Stimulated activated naive CD8-positive, alpha-beta T cell treated with anti-CD3 and anti-CD28 coated beads, Interleukin-15, Interleukin-2, amounts not matched to agents 100 ng/mL and 50 ng/mL, for 24 hours (primary cell): Measurements from ENCODE around the gene LHFPL3.
A peak's percentile ranks its signal among the peaks of the same experiment; 100 is the strongest.

Experiments
- H3K27ac Mint-ChIP-seq: one replicate; pipeline ENCODE4 v1.8.0; 2021; ENCODE audit warnings: mild to moderate bottlenecking, mixed read lengths
- H3K27me3 Mint-ChIP-seq: one replicate; pipeline ENCODE4 v1.8.0; 2021; ENCODE audit warnings: mixed read lengths
- H3K36me3 Mint-ChIP-seq: one replicate; pipeline ENCODE4 v1.8.0; 2021; ENCODE audit warnings: low read depth, mixed read lengths
- H3K4me1 Mint-ChIP-seq: one replicate; pipeline ENCODE4 v1.8.0; 2021; ENCODE audit warnings: low read depth, mixed read lengths
- H3K4me3 Mint-ChIP-seq: one replicate; pipeline ENCODE4 v1.8.0; 2021; ENCODE audit warnings: mild to moderate bottlenecking, mixed read lengths
- H3K9me3 Mint-ChIP-seq: one replicate; pipeline ENCODE4 v1.8.0; 2021; ENCODE audit warnings: mixed read lengths

LHFPL3 gene

GRCh38 chr7:104940023-104940710, 611.8 kb downstream of the LHFPL3 start:
- H3K36me3 Mint-ChIP-seq = peaks cover 23% of the 10 kb centered on the region
- H3K9me3 Mint-ChIP-seq = no peaks in the 10 kb centered on the region
- H3K27ac Mint-ChIP-seq = peak overlapping the region; percentile 100
- H3K27me3 Mint-ChIP-seq = no peaks in the 10 kb centered on the region
- peaks cover 61% of the 10 kb centered on the region for H3K4me1 Mint-ChIP-seq
- peak overlapping the region; percentile 97 for H3K4me3 Mint-ChIP-seq

GRCh38 chr7:104943502-104944343, 615.3 kb downstream of the LHFPL3 start:
- H3K36me3 Mint-ChIP-seq = peaks cover 34% of the 10 kb centered on the region
- H3K27me3 Mint-ChIP-seq = no peaks in the 10 kb centered on the region
- peaks cover 86% of the 10 kb centered on the region for H3K4me1 Mint-ChIP-seq
- H3K9me3 Mint-ChIP-seq = no peaks in the 10 kb centered on the region
- peak overlapping the region; percentile 100 for H3K27ac Mint-ChIP-seq
- H3K4me3 Mint-ChIP-seq = peak overlapping the region; percentile 97

- H3K4me3 Mint-ChIP-seq = peak overlapping the region; percentile 97
- peak overlapping the region; percentile 100 for H3K27ac Mint-ChIP-seq
- peaks cover 34% of the 10 kb centered on the region for H3K36me3 Mint-ChIP-seq
- no peaks in the 10 kb centered on the region for H3K27me3 Mint-ChIP-seq
- peaks cover 83% of the 10 kb centered on the region for H3K4me1 Mint-ChIP-seq
- H3K9me3 Mint-ChIP-seq = no peaks in the 10 kb centered on the region
Observed at GRCh38 chr7:104945599-104945956, 617.2 kb downstream of the LHFPL3 start.

- no peaks in the 10 kb centered on the region for H3K27me3 Mint-ChIP-seq
- H3K4me1 Mint-ChIP-seq = peaks cover 83% of the 10 kb centered on the region
- peak overlapping the region; percentile 100 for H3K27ac Mint-ChIP-seq
- H3K9me3 Mint-ChIP-seq = no peaks in the 10 kb centered on the region
- H3K36me3 Mint-ChIP-seq = peaks cover 34% of the 10 kb centered on the region
- no peak overlapping the region for H3K4me3 Mint-ChIP-seq
Observed at GRCh38 chr7:104946338-104946737, 617.9 kb downstream of the LHFPL3 start.

- peaks cover 69% of the 10 kb centered on the region for H3K4me1 Mint-ChIP-seq
Observed at GRCh38 chr7:104950006-104950405, 621.6 kb downstream of the LHFPL3 start.

GRCh38 chr7:104950754-104951153, 622.4 kb downstream of the LHFPL3 start:
- Mint-ChIP-seq H3K27ac (no peak overlapping the region), H3K36me3 (peaks cover 26% of the 10 kb centered on the region), H3K27me3 (no peaks in the 10 kb centered on the region), H3K4me3 (no peak overlapping the region), H3K9me3 (no peaks in the 10 kb centered on the region), H3K4me1 (peaks cover 69% of the 10 kb centered on the region)

More at GRCh38 chr7:104950006-104950405, 621.6 kb downstream of the LHFPL3 start:
- no peaks in the 10 kb centered on the region for H3K27me3 Mint-ChIP-seq
- H3K9me3 Mint-ChIP-seq = no peaks in the 10 kb centered on the region
- peaks cover 24% of the 10 kb centered on the region for H3K36me3 Mint-ChIP-seq
- no peak overlapping the region for H3K27ac Mint-ChIP-seq
- H3K4me3 Mint-ChIP-seq = no peak overlapping the region

- Mint-ChIP-seq H3K4me1 (peaks cover 69% of the 10 kb centered on the region), H3K4me3 (no peak overlapping the region), H3K9me3 (no peaks in the 10 kb centered on the region), H3K36me3 (peaks cover 26% of the 10 kb centered on the region), H3K27me3 (no peaks in the 10 kb centered on the region), H3K27ac (no peak overlapping the region)
Observed at GRCh38 chr7:104951546-104951945, 623.1 kb downstream of the LHFPL3 start.

GRCh38 chr7:104955276-104955675, 626.9 kb downstream of the LHFPL3 start:
- H3K27me3 Mint-ChIP-seq = no peaks in the 10 kb centered on the region
- H3K36me3 Mint-ChIP-seq = peaks cover 21% of the 10 kb centered on the region
- H3K4me1 Mint-ChIP-seq = peaks cover 65% of the 10 kb centered on the region
- H3K27ac Mint-ChIP-seq = no peak overlapping the region
- H3K4me3 Mint-ChIP-seq = no peak overlapping the region
- no peaks in the 10 kb centered on the region for H3K9me3 Mint-ChIP-seq
